Adipocyte (in vitro differentiated cells): ENCODE data around the gene PPP6R3.
A peak's percentile ranks its signal among the peaks of the same experiment; 100 is the strongest.
"Not testable (repeated sequence)": the region's sequence is repeated elsewhere in the genome, so short reads cannot be mapped to it uniquely, and the experiment has no call there.

ENCODE experiments used
- DNase-seq: peaks from one replicate; pipeline ENCODE4 v3.0.0-alpha.2; 2015; ENCODE audit warnings: low read depth
- H3K27me3 ChIP-seq: replicated peaks from 2 replicates; pipeline ENCODE4 v1.7.0; 2013; ENCODE audit warnings: mild to moderate bottlenecking, low read length, moderate library complexity; ENCODE audit not compliant: control insufficient read depth, insufficient read depth
- H3K36me3 ChIP-seq: 2 replicates; pipeline ENCODE4 v1.7.0; 2013; ENCODE audit warnings: low read length, mild to moderate bottlenecking, moderate library complexity; ENCODE audit not compliant: control insufficient read depth, insufficient read depth, severe bottlenecking
- H3K4me1 ChIP-seq: 2 replicates; pipeline ENCODE4 v1.7.0; 2013; ENCODE audit warnings: mild to moderate bottlenecking, low read length, moderate library complexity; ENCODE audit not compliant: control insufficient read depth, insufficient read depth
- H3K4me3 ChIP-seq: 2 replicates; pipeline ENCODE4 v1.7.0; 2013; ENCODE audit warnings: mild to moderate bottlenecking, low read length, moderate library complexity
- H3K9ac ChIP-seq: 2 replicates; pipeline ENCODE4 v1.7.0; 2013; ENCODE audit warnings: mild to moderate bottlenecking, low read length, moderate library complexity
- H3K9me3 ChIP-seq: 2 replicates; pipeline ENCODE4 v1.7.0; 2013; ENCODE audit warnings: mild to moderate bottlenecking, low read length, moderate library complexity; ENCODE audit not compliant: control insufficient read depth

Gene PPP6R3

GRCh38 chr11:68461575-68461917, 994 bp downstream of the PPP6R3 start:
- no peak for DNase-seq
- Histone ChIP-seq H3K4me3 (peak overlapping the region; percentile 97), H3K9me3 (no peaks in the 10 kb centered on the region), H3K36me3 (no peaks in the 10 kb centered on the region), H3K9ac (peak overlapping the region; percentile 91), H3K27me3 (no peaks in the 10 kb centered on the region), H3K4me1 (peaks cover 45% of the 10 kb centered on the region)

- peak; percentile 21 for DNase-seq
Observed at GRCh38 chr11:68463714-68464113, 3.2 kb downstream of the PPP6R3 start.

GRCh38 chr11:68467201-68467834, 6.8 kb downstream of the PPP6R3 start:
- DNase-seq = no peak
- no peaks in the 10 kb centered on the region for H3K36me3 ChIP-seq
- no peaks in the 10 kb centered on the region for H3K9me3 ChIP-seq
- no peak overlapping the region for H3K4me3 ChIP-seq
- no peaks in the 10 kb centered on the region for H3K27me3 ChIP-seq
- peaks cover 72% of the 10 kb centered on the region for H3K4me1 ChIP-seq
- no peak overlapping the region for H3K9ac ChIP-seq

More at GRCh38 chr11:68463714-68464113, 3.2 kb downstream of the PPP6R3 start:
- Histone ChIP-seq H3K4me1 (peaks cover 50% of the 10 kb centered on the region), H3K27me3 (no peaks in the 10 kb centered on the region), H3K36me3 (no peaks in the 10 kb centered on the region), H3K4me3 (peak overlapping the region; percentile 97), H3K9me3 (no peaks in the 10 kb centered on the region), H3K9ac (no peak overlapping the region)

GRCh38 chr11:68468217-68468828, 7.8 kb downstream of the PPP6R3 start:
- no peak overlapping the region for H3K4me3 ChIP-seq
- H3K9me3 ChIP-seq = no peaks in the 10 kb centered on the region
- no peaks in the 10 kb centered on the region for H3K36me3 ChIP-seq
- peaks cover 62% of the 10 kb centered on the region for H3K4me1 ChIP-seq
- no peak for DNase-seq
- H3K27me3 ChIP-seq = no peaks in the 10 kb centered on the region
- H3K9ac ChIP-seq = no peak overlapping the region

GRCh38 chr11:68469122-68469521, 8.6 kb downstream of the PPP6R3 start:
- Histone ChIP-seq H3K36me3 (no peaks in the 10 kb centered on the region), H3K9me3 (no peaks in the 10 kb centered on the region), H3K9ac (no peak overlapping the region), H3K4me1 (peaks cover 56% of the 10 kb centered on the region), H3K27me3 (no peaks in the 10 kb centered on the region), H3K4me3 (no peak overlapping the region)
- DNase-seq = peak; percentile 13

GRCh38 chr11:68469642-68470041, 9.1 kb downstream of the PPP6R3 start:
- no peak for DNase-seq
- Histone ChIP-seq H3K4me1 (peaks cover 52% of the 10 kb centered on the region), H3K36me3 (no peaks in the 10 kb centered on the region), H3K4me3 (no peak overlapping the region), H3K9ac (no peak overlapping the region), H3K9me3 (no peaks in the 10 kb centered on the region), H3K27me3 (no peaks in the 10 kb centered on the region)

- no peaks in the 10 kb centered on the region for H3K36me3 ChIP-seq
- no peak overlapping the region for H3K4me3 ChIP-seq
- peaks cover 48% of the 10 kb centered on the region for H3K4me1 ChIP-seq
- H3K27me3 ChIP-seq = no peaks in the 10 kb centered on the region
- no peak overlapping the region for H3K9ac ChIP-seq
- no peak for DNase-seq
- H3K9me3 ChIP-seq = no peaks in the 10 kb centered on the region
Observed at GRCh38 chr11:68470304-68470811, 9.8 kb downstream of the PPP6R3 start.

- Histone ChIP-seq H3K36me3 (no peaks in the 10 kb centered on the region), H3K4me3 (no peak overlapping the region), H3K27me3 (no peaks in the 10 kb centered on the region), H3K9ac (no peak overlapping the region), H3K9me3 (no peaks in the 10 kb centered on the region), H3K4me1 (peaks cover 39% of the 10 kb centered on the region)
- DNase-seq = no peak
Observed at GRCh38 chr11:68471360-68472340, 11.1 kb downstream of the PPP6R3 start.

GRCh38 chr11:68472778-68473177, 12.2 kb downstream of the PPP6R3 start:
- H3K4me3 ChIP-seq = no peak overlapping the region
- H3K27me3 ChIP-seq = no peaks in the 10 kb centered on the region
- no peaks in the 10 kb centered on the region for H3K9me3 ChIP-seq
- no peak overlapping the region for H3K9ac ChIP-seq
- H3K36me3 ChIP-seq = no peaks in the 10 kb centered on the region
- H3K4me1 ChIP-seq = peaks cover 34% of the 10 kb centered on the region
- DNase-seq = no peak

- Histone ChIP-seq H3K4me1 (peaks cover 33% of the 10 kb centered on the region), H3K9me3 (no peaks in the 10 kb centered on the region), H3K9ac (no peak overlapping the region), H3K36me3 (no peaks in the 10 kb centered on the region), H3K4me3 (no peak overlapping the region), H3K27me3 (no peaks in the 10 kb centered on the region)
- DNase-seq = no peak
Observed at GRCh38 chr11:68473693-68474092, 13.1 kb downstream of the PPP6R3 start.

GRCh38 chr11:68475626-68476025, 15.1 kb downstream of the PPP6R3 start:
- not testable (repeated sequence) for DNase-seq, H3K9ac ChIP-seq, H3K9me3 ChIP-seq, H3K4me3 ChIP-seq, H3K27me3 ChIP-seq, H3K36me3 ChIP-seq
- H3K4me1 ChIP-seq = peaks cover 18% of the 10 kb centered on the region
